G401.6 (cell line): ENCODE results near the gene MRPL20.
"Not testable (repeated sequence)": the region's sequence is repeated elsewhere in the genome, so short reads cannot be mapped to it uniquely, and the experiment has no call there.

Experiments used
- FAIRE-seq: peaks from 2 replicates; lab custom pipeline; 2012; peaks lifted over from hg19 to GRCh38; lab: Jason Lieb, UNC

MRPL20 gene

DNA sequence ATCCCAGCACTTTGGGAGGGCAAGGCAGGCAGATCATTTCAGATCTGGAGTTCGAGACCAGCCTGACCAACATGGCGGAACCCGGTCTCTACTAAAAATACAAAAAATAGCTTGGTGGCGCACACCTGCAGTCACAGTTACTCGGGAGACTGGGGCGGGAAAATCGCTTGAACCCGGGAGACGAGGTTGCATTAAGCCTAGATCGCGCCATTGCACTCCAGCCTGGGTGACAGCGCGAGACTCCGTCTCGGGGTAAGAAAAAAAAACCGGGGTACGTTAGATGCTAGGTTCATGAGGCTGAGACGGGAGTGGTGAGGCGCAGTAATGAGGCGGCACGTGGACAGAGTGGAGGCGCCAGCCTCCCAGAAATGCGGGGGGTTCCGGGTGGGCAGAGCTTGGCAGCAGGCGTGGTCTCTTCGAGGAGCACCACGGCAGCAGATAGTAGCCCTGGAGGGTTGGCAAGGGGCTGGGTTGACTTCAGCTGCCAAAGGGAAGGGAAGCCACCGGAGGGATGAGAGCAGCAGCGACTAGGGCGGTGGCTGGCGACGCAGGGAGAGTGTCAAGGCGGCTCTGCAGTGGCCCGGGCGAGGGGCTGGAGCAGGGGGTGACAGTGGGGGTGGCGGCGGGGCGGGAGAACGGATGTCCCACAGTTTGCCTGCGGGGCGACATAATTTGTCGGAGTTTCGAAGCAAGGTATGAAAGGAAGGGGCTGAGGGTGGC is 832 bp downstream of the MRPL20 start:
- FAIRE-seq: no peak

DNA sequence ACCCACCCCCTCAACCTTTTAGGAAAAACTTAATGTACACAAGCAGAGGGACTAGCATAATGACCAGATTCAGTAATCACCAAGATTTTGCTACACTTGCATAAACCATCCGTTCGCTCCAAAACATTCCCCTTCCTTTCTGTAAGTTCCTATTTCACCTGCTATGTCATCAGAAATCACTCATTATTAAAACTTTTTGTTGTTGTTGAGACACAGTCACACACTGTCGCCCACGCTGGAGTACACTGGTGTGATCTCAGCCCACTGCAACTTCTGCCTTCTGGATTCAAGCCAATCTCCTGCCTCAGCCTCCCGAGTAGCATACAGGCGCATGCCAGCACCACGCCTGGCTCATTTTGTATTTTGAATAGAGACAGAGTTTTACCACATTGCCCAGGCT is 3.4 kb downstream of the MRPL20 start:
- FAIRE-seq: no peak

GRCh38 chr1:1402901-1403392 is 4.1 kb downstream of the MRPL20 start:
- not testable (repeated sequence) for FAIRE-seq

GRCh38 chr1:1402072-1402900 is 4.8 kb downstream of the MRPL20 start:
- FAIRE-seq: peak; percentile 72

DNA sequence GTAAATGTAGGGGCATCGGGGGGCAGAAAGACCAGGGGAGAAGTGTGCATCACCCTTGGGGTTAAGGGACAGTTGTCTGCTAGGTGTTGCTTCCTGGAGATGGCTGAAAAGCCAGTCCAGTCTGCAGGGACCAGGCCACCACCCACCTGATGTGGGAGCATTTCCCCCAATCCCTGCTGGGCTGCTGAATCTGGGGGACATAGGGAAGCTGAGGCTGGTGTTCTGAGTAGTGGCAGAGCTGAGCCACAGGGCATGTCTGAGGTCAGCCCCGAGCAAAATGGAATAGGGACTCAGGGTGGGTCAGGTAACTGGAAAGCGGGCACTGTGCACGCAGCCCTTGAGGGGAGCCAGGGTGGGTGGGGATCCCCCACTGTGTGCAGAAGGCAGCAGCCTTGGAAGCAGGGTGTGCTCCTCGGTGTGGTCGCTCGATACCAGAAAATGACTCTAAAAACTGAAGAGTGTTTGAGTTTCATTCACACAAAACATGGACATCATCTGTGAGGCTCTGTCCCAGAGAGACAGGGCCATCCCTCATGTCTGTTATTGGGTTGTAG is 5.6 kb downstream of the MRPL20 start:
- FAIRE-seq: no peak

DNA sequence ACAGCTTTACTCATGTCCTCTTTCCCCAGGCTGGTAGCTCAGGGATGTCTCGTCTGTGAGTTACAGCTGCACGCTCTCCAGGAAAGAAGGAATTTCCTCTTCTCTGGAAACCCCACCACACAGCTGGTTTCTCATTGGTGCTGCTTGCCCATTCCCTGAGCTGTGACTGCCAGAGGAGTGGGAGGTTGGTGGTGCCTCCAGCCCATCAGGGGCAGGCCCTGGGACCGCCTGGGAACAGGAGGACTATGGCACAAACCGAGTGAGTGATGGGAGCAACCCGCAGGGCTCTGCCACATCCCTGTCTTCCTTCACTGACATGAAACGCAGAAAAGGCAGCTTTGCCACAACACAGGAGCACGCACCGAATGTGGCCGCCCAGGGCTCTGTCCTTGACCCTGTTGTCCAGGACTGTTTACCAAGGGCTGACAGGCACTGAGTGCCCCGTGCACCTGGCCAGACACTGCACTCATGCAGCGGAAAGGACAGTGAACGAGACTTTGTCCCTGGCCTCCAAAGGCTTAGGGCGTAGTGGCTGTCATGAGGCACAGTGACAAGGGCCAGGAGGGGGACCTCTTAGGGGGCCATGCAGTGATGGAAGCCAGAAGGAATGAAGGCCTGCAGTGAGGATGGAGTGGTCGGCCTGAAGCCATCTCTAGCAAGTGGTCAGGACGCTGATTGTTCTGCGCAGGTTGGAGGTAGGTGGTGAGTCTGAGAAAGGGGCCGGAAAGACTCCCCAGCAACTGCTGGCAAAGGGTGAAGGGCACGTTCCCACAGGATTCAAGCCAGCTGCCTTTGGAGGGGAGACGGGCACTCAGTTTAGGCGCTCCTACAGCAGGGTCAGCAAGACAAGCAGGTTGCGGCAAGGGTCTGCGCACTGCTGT is 6.3 kb downstream of the MRPL20 start:
- FAIRE-seq: no peak

- FAIRE-seq: no peak
These were observed 7.1 kb downstream of the MRPL20 start for GRCh38 chr1:1399872-1400575.

DNA sequence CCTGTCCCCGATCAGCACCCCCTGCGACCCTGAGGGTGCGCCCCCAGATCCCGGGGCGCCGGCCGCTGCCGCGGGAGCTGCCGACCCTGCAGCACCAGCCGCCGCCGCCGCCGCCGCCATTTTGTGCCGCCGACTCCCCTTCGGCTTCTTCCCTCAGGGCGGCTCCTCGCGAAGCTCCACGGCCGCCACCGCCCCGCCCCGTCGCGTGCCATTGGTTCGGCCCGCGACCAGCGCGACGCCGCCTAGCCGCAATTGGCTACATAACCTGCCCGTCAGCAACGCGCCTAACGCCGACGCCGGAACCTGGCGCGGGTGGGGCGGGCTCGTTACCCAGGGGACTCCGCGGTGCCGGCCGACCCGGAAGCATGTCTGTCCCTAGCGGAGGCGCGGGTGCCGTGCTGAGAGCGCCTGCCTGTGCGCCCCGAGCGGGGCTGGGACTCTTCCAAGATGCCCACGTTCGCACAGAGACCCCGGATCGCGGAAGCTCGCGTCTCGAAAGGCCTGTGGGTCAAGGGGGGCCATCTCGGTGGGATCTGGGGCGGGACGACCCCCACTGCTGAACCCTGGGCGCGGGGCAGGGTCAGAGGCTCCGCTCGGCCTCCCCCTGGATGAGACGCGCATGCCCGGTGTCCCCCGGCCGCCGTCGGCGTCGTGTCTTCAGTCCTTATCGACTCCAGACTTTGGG is 7.8 kb downstream of the MRPL20 start, which contains the start of gene CCNL2:
CCNL2 (minus strand) TSS at position 149 of the 685 bp plus-strand sequence; CDS start at position 120, 29 bp downstream.
- no peak for FAIRE-seq

DNA sequence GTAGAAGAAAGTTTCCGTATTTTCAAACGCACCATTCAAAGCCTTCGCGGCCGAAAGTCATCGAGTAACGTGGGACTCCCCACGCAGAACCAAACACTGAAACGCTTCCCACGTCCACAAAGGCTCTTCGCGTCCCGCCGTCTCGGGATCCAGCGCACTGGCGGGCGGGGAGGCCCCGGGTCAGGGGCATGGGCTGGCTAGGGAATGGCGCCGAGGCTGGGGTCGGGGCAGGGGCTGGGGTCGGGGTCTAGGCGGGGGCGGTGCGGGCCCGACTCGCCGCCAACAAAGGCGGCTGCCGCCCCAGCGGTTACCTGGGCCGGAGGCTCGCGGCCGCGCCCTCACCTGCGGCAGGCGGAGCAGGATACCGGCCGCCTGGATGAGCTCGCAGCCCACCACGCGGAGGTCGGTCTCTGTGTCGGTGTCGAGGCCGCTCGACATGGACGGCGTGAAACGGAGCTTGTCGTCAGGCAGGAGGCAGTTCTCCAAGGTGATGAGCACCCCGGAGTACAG is 8.4 kb downstream of the MRPL20 start:
- no peak for FAIRE-seq

GRCh38 chr1:1397839-1398523 is 9.1 kb downstream of the MRPL20 start:
- FAIRE-seq: no peak

- no peak for FAIRE-seq
These were observed 11.9 kb downstream of the MRPL20 start for GRCh38 chr1:1395166-1395565.

- FAIRE-seq: no peak
These were observed 13.0 kb downstream of the MRPL20 start for GRCh38 chr1:1394116-1394515.

DNA sequence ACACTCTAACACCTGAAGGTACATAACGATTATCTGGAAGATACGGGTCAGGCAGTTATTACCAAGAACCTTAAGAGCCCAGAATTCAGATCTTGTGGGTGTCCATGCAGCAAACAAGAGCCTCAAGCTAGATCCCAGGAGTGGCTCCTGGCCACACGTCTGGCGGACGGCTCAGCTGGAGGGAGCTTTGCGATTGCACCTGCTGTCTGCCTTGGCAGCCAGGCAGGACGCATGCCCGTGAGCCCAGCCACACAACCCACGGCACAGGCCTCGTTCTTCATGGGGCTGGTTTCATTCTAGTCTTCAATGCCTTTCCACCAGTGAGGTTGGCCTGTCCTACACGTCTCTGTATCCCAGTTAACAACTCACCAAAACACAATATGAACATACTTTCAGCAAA is 13.7 kb downstream of the MRPL20 start:
- FAIRE-seq: no peak

- FAIRE-seq: no peak
These were observed 14.1 kb downstream of the MRPL20 start for GRCh38 chr1:1393014-1393413.

DNA sequence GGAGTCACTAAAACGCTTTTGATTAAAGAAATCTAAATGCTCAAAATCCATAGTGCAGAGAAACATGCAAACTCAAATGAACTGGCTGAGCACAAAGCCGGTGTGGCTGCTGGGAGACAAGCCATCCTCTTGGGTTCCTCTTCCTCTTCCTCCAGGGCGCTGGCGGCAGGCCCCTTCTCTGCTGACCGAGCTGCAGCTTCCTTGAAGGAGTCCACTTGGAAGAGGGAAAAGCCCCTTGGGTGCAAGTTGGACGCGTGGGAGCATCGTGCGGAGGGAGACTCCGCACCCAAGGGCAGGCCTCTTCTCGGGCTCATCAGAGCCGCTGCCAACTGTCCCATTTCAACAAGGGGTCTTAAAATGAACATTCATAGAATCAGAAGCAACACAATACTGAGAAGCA is 15.9 kb downstream of the MRPL20 start:
- FAIRE-seq: no peak

DNA sequence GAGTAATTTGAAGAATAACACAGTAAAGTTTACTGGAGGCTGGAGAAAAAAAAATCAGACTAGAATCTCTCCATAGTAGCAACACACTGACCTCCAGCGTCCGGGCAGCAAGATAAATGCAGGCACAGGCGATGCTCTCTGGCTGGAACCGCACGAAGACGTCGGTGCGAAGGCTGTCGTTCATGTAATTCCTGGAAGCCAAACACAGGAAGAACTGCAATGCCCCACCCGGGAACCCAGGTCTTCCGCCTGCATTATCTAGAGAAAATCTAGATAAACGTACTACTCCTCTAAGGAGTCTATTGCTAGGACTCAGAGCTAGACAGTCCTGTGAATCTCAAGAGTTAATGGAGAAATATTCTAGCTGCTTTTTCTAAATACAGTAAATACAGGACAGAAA is 16.4 kb downstream of the MRPL20 start:
- FAIRE-seq: no peak

GRCh38 chr1:1388078-1388472 is 19.0 kb downstream of the MRPL20 start:
- FAIRE-seq: no peak

- no peak for FAIRE-seq
These were observed 19.7 kb downstream of the MRPL20 start for GRCh38 chr1:1387098-1388077.

- no peak for FAIRE-seq
These were observed 21.2 kb downstream of the MRPL20 start for GRCh38 chr1:1385931-1386330.
